HL-60 (cell line): ENCODE data around the gene NDUFA13.

Source experiments
- DNase-seq, 2 experiments: peaks; one replicate each; pipeline ENCODE4 v3.0.0-alpha.2; 2010 to 2020; ENCODE audit warnings: low read depth in 1 of 2, low spot score in 1 of 2
- H3K27ac ChIP-seq: fragments of 250-450 bp; sonication (Bioruptor Pico); replicated peaks from 2 replicates; pipeline ENCODE4 v1.5.1; 2020; ENCODE audit warnings: mild to moderate bottlenecking, moderate library complexity
- H3K27me3 ChIP-seq: fragments of 250-450 bp; sonication (Bioruptor Pico); 2 replicates; pipeline ENCODE4 v1.5.1; 2021; ENCODE audit warnings: mild to moderate bottlenecking, moderate library complexity; ENCODE audit not compliant: insufficient read depth, poor library complexity, severe bottlenecking
- H3K4me3 ChIP-seq: replicated peaks from 2 replicates; pipeline ENCODE4 v1.5.1; 2011; ENCODE audit warnings: mild to moderate bottlenecking, control low read depth, low read length; ENCODE audit not compliant: insufficient read depth
- GABPA ChIP-seq: IDR thresholded peaks from 2 replicates; pipeline ENCODE4 v1.6.1; 2012; ENCODE audit warnings: low read depth
- POLR2AphosphoS5 ChIP-seq: IDR thresholded peaks from 2 replicates; pipeline ENCODE4 v1.6.1; 2012; ENCODE audit warnings: low read depth
- SPI1 ChIP-seq: IDR thresholded peaks from 2 replicates; pipeline ENCODE4 v1.6.1; 2012; ENCODE audit warnings: low read depth, mild to moderate bottlenecking, borderline replicate concordance
- TF ChIP-seq, protein P1 (sequence below): IDR thresholded peaks from one replicate; pipeline ENCODE4 v1.5.1; 2011; ENCODE audit warnings: low read length, control low read depth, inconsistent platforms; ENCODE audit not compliant: insufficient read depth
- TF ChIP-seq, protein P2 (sequence below): IDR thresholded peaks from 2 replicates; pipeline ENCODE4 v1.6.1; 2012; ENCODE audit warnings: low read depth; ENCODE audit not compliant: insufficient replicate concordance

Gene NDUFA13

DNA sequence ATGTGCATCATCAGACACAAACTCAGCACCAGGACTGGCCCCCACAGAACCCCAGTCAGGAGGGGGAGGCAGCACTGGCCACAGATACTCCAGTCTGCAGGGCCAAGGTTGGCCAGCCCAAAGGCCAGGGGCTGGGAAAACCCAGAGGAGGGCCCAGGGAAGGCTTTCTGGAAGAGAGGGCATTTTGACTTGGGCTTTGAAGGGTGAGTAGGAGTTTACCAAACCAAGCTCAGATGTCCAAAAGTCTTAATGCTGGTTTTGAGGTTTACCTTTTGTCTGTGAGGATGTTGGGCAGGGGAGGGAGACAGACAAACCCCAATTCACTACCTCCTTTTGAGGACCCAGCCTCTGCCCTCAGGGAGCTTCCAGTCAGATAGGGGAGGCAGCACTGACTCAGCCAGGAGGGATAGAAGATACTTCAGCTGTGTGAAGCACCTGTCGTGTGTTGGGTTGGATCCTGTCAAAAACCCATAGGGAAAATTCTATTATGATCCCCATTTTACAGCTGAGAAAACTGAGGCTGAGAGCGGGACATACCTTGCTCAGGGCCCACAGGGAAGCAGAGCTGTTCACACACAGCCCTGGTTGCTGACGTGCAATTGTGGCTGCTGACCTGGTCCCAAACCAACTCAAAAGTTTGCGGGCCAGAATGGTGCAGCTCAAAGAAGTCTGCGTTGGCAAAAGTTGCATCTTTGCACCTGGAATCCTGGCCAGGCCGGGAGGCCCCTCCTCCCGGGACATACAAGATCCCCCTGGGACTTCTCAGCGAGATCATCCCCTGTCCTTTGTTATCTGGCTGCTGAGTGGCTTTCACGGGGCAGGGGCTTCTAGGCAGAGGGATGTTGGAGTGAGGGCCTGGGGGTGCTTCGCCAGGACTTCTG is 35.2 kb downstream of the NDUFA13 start:
- no peaks in the 10 kb centered on the region for H3K27me3 ChIP-seq
- TF ChIP-seq SPI1 (no peak), POLR2AphosphoS5 (no peak), GABPA (no peak)
- TF ChIP-seq, protein P1, sequence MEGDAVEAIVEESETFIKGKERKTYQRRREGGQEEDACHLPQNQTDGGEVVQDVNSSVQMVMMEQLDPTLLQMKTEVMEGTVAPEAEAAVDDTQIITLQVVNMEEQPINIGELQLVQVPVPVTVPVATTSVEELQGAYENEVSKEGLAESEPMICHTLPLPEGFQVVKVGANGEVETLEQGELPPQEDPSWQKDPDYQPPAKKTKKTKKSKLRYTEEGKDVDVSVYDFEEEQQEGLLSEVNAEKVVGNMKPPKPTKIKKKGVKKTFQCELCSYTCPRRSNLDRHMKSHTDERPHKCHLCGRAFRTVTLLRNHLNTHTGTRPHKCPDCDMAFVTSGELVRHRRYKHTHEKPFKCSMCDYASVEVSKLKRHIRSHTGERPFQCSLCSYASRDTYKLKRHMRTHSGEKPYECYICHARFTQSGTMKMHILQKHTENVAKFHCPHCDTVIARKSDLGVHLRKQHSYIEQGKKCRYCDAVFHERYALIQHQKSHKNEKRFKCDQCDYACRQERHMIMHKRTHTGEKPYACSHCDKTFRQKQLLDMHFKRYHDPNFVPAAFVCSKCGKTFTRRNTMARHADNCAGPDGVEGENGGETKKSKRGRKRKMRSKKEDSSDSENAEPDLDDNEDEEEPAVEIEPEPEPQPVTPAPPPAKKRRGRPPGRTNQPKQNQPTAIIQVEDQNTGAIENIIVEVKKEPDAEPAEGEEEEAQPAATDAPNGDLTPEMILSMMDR = no peak
- TF ChIP-seq, protein P2, sequence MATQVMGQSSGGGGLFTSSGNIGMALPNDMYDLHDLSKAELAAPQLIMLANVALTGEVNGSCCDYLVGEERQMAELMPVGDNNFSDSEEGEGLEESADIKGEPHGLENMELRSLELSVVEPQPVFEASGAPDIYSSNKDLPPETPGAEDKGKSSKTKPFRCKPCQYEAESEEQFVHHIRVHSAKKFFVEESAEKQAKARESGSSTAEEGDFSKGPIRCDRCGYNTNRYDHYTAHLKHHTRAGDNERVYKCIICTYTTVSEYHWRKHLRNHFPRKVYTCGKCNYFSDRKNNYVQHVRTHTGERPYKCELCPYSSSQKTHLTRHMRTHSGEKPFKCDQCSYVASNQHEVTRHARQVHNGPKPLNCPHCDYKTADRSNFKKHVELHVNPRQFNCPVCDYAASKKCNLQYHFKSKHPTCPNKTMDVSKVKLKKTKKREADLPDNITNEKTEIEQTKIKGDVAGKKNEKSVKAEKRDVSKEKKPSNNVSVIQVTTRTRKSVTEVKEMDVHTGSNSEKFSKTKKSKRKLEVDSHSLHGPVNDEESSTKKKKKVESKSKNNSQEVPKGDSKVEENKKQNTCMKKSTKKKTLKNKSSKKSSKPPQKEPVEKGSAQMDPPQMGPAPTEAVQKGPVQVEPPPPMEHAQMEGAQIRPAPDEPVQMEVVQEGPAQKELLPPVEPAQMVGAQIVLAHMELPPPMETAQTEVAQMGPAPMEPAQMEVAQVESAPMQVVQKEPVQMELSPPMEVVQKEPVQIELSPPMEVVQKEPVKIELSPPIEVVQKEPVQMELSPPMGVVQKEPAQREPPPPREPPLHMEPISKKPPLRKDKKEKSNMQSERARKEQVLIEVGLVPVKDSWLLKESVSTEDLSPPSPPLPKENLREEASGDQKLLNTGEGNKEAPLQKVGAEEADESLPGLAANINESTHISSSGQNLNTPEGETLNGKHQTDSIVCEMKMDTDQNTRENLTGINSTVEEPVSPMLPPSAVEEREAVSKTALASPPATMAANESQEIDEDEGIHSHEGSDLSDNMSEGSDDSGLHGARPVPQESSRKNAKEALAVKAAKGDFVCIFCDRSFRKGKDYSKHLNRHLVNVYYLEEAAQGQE = no peak
- no peak overlapping the region for H3K4me3 ChIP-seq
- no peak overlapping the region for H3K27ac ChIP-seq
- DNase-seq = no peak

DNA sequence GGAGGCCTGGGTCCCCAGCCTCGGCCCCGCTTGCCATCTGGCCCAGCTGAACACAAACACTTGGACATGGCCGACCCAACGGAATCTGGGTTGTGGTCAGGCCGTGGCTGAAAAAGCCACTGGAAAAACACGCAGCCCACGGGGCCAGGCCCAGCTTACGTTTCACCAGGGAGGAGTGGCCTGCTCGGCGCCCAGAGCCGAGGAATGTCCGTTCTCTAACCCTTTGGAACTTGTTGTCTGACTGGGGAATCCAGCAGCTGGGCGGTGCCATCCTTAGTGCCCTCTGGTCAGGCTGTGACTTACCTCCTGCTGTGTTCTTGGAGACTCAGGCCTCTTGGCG is 35.8 kb downstream of the NDUFA13 start:
- Histone ChIP-seq H3K4me3 (no peak overlapping the region), H3K27ac (no peak overlapping the region), H3K27me3 (no peaks in the 10 kb centered on the region)
- DNase-seq = no peak
- no peak for TF ChIP-seq POLR2AphosphoS5
- TF ChIP-seq GABPA = no peak
- TF ChIP-seq, protein P2 = no peak
- TF ChIP-seq, protein P1 = no peak
- no peak for TF ChIP-seq SPI1

DNA sequence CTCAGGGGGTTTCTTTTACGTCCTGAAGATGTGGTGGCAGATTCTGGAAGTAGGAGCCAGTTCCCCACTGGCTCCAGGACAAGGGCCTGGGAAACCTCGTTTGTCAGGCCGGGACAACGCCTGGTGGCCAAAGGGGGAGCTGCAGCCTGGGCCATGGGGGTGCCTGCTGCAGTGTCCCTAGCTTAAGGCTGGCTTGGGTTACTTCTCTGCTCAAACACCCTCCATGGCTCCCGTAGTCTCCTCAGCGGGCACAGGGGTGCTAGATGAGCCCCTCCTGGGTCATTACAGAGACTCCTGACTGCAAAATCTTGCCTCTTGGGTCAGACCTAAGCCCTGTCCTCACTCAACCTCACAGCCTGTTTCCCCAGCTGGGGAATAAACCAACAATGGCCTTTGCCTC is 36.8 kb downstream of the NDUFA13 start:
- no peak for TF ChIP-seq SPI1
- no peak for TF ChIP-seq GABPA
- TF ChIP-seq, protein P1 = peak; percentile 28
- TF ChIP-seq, protein P2 = no peak
- Histone ChIP-seq H3K27ac (no peak overlapping the region), H3K27me3 (no peaks in the 10 kb centered on the region), H3K4me3 (no peak overlapping the region)
- DNase-seq = peak in 1 of 2 experiments; percentile 45
